SK-N-SH treated with all-trans-retinoic acid at 6 μM for 48 hours (cell line): ENCODE measurements around the gene MAP4K4.

ENCODE experiments used
- ATAC-seq: fragments of 200-7000 bp; cut with Tn5 transposase; 3 replicates; pipeline ENCODE4 v1.9.1; 2020; ENCODE audit warnings: mild to moderate bottlenecking, moderate library complexity
- ARNTL ChIP-seq: fragments of 450-650 bp; formaldehyde crosslinking; IDR thresholded peaks from 2 replicates; pipeline ENCODE4 v1.5.0; 2020; ENCODE audit warnings: low read depth, mild to moderate bottlenecking, moderate library complexity, borderline replicate concordance
- BACH2 ChIP-seq: fragments of 250-450 bp; sonication (Bioruptor Pico); IDR thresholded peaks from 2 replicates; pipeline ENCODE4 v1.9.0; 2021; ENCODE audit warnings: mild to moderate bottlenecking, borderline replicate concordance
- CREB5 ChIP-seq: fragments of 250-450 bp; sonication (Bioruptor Pico); IDR thresholded peaks from 2 replicates; pipeline ENCODE4 v1.5.1; 2020; ENCODE audit warnings: low read depth, mild to moderate bottlenecking, moderate library complexity
- CSDC2 ChIP-seq: fragments of 250-450 bp; sonication (Bioruptor Pico); IDR thresholded peaks from 2 replicates; pipeline ENCODE4 v1.5.0; 2020; ENCODE audit warnings: mild to moderate bottlenecking, moderate library complexity
- CSRNP3 ChIP-seq: fragments of 250-450 bp; sonication (Bioruptor Pico); IDR thresholded peaks from 2 replicates; pipeline ENCODE4 v1.5.1; 2021; ENCODE audit warnings: mild to moderate bottlenecking, moderate library complexity
- ESRRG ChIP-seq: fragments of 250-450 bp; sonication (Bioruptor Pico); IDR thresholded peaks from 2 replicates; pipeline ENCODE4 v1.6.1; 2021; ENCODE audit warnings: mild to moderate bottlenecking
- OSR1 ChIP-seq: fragments of 250-450 bp; sonication (Bioruptor Pico); IDR thresholded peaks from 2 replicates; pipeline ENCODE4 v1.8.0; 2022; ENCODE audit warnings: moderate library complexity, mild to moderate bottlenecking, inconsistent platforms
- RARB ChIP-seq: fragments of 250-450 bp; sonication (Bioruptor Pico); IDR thresholded peaks from 2 replicates; pipeline ENCODE4 v1.8.0; 2021; ENCODE audit warnings: mild to moderate bottlenecking, moderate library complexity
- SNAI2 ChIP-seq: fragments of 250-450 bp; sonication (Bioruptor Pico); IDR thresholded peaks from 2 replicates; pipeline ENCODE4 v1.5.0; 2020; ENCODE audit warnings: mild to moderate bottlenecking, moderate library complexity
- TCF4 ChIP-seq: fragments of 250-450 bp; sonication (Bioruptor Pico); IDR thresholded peaks from 2 replicates; pipeline ENCODE4 v1.8.0; 2021; ENCODE audit warnings: mild to moderate bottlenecking, moderate library complexity, borderline replicate concordance
- TSHZ2 ChIP-seq: fragments of 250-450 bp; sonication (Bioruptor Pico); IDR thresholded peaks from 2 replicates; pipeline ENCODE4 v1.5.0; 2020; ENCODE audit warnings: mild to moderate bottlenecking, moderate library complexity
- ZC3H10 ChIP-seq: fragments of 250-450 bp; sonication (Bioruptor Pico); IDR thresholded peaks from 2 replicates; pipeline ENCODE4 v1.5.1; 2021; ENCODE audit warnings: mild to moderate bottlenecking, moderate library complexity
- ZFP3 ChIP-seq: fragments of 250-450 bp; sonication (Bioruptor Pico); IDR thresholded peaks from 2 replicates; pipeline ENCODE4 v1.5.0; 2020; ENCODE audit warnings: mild to moderate bottlenecking, moderate library complexity
- ZFP30 ChIP-seq: fragments of 450-650 bp; formaldehyde crosslinking; IDR thresholded peaks from 2 replicates; pipeline ENCODE4 v1.5.0; 2022; ENCODE audit warnings: mild to moderate bottlenecking, moderate library complexity
- ZNF565 ChIP-seq: fragments of 450-650 bp; formaldehyde crosslinking; conservative IDR thresholded peaks from 2 replicates; pipeline ENCODE4 v1.5.0; 2020; ENCODE audit warnings: low read depth, mild to moderate bottlenecking, moderate library complexity
- ZNF70 ChIP-seq: fragments of 450-650 bp; formaldehyde crosslinking; IDR thresholded peaks from 2 replicates; pipeline ENCODE4 v1.5.0; 2020; ENCODE audit warnings: mild to moderate bottlenecking, moderate library complexity
- ZNF8 ChIP-seq: fragments of 450-650 bp; formaldehyde crosslinking; IDR thresholded peaks from 2 replicates; pipeline ENCODE4 v1.5.0; 2020; ENCODE audit warnings: mild to moderate bottlenecking, moderate library complexity
- TF ChIP-seq, protein P1 (sequence below): fragments of 250-450 bp; sonication (Bioruptor Pico); IDR thresholded peaks from 2 replicates; pipeline ENCODE4 v1.8.0; 2021; ENCODE audit warnings: low read depth, mild to moderate bottlenecking, moderate library complexity, borderline replicate concordance

MAP4K4 gene

GRCh38 chr2:101887328-101887727 is 189.8 kb downstream of the MAP4K4 start:
- TF ChIP-seq BACH2 (CRISPR knock-in tag) (no peak), ZC3H10 (CRISPR knock-in tag) (no peak), ZFP3 (CRISPR knock-in tag) (no peak), ZNF70 (CRISPR knock-in tag) (no peak), ZNF565 (CRISPR knock-in tag) (no peak), TSHZ2 (CRISPR knock-in tag) (no peak), CSDC2 (CRISPR knock-in tag) (no peak), ARNTL (CRISPR knock-in tag) (no peak), ZFP30 (CRISPR knock-in tag) (no peak), CSRNP3 (no peak), CREB5 (CRISPR knock-in tag) (no peak), ESRRG (CRISPR knock-in tag) (no peak), RARB (CRISPR knock-in tag) (no peak)
- TF ChIP-seq, protein P1, sequence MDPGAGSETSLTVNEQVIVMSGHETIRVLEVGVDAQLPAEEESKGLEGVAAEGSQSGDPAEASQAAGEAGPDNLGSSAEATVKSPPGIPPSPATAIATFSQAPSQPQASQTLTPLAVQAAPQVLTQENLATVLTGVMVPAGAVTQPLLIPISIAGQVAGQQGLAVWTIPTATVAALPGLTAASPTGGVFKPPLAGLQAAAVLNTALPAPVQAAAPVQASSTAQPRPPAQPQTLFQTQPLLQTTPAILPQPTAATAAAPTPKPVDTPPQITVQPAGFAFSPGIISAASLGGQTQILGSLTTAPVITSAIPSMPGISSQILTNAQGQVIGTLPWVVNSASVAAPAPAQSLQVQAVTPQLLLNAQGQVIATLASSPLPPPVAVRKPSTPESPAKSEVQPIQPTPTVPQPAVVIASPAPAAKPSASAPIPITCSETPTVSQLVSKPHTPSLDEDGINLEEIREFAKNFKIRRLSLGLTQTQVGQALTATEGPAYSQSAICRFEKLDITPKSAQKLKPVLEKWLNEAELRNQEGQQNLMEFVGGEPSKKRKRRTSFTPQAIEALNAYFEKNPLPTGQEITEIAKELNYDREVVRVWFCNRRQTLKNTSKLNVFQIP (CRISPR knock-in tag) = no peak
- TF ChIP-seq, all 23 proteins: peak for 0
- ATAC-seq = no peak

DNA sequence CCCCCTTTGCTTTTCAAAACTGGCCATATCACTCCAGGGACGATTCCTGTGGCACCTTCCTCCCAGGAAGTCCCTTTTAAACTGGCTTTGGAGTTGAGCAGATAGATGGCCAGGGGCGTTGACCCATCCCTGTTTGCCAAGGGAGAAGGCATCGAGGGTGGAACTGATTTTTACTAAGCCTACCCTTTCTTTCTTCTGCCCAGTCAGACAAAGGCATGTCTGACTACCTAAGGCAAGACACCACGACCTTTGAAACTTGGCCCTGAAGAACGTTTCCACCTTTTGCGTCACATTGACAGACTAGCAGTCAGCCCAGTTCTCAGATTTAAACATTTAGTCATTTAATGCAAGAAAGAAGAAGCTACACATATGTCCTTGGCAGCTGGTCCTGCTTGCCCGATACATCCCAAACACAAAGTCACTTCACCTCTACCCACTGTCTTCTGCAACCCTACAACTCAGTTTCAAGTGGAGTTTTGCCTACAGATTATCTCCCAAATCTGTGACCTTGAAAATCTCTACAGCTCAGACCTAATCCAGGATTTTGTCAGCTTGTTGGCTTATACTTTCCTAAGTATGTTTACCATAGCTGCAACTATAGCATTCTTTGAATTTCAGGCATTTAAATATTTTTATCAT is 192.1 kb downstream of the MAP4K4 start:
- ATAC-seq = no peak
- TF ChIP-seq CSRNP3 (no peak), CSDC2 (CRISPR knock-in tag) (no peak), CREB5 (CRISPR knock-in tag) (no peak), OSR1 (CRISPR knock-in tag) (no peak), ZNF70 (CRISPR knock-in tag) (no peak), SNAI2 (CRISPR knock-in tag) (no peak), ZC3H10 (CRISPR knock-in tag) (no peak), ZFP30 (CRISPR knock-in tag) (no peak), BACH2 (CRISPR knock-in tag) (no peak), TSHZ2 (CRISPR knock-in tag) (no peak), ZNF565 (CRISPR knock-in tag) (no peak), TCF4 (no peak), ZNF8 (CRISPR knock-in tag) (no peak)
